CD4-positive, alpha-beta T cell (primary cell): ENCODE data around the gene ST6GALNAC4. TPM values are rescaled to one million over a fixed set of nuclear protein-coding genes. Genes with fewer than 3 reads are reported as not detected.

Experiments
- ATAC-seq: fragments of 200-7000 bp; cut with Tn5 transposase; one replicate; pipeline ENCODE4 v1.10.0; 2022; ENCODE audit warnings: mild to moderate bottlenecking; ENCODE audit not compliant: poor library complexity
- CTCF ChIA-PET: fragments of 350-600 bp; sonication (Branson Sonifier 250); formaldehyde crosslinking; loops from one replicate; lab custom pipeline; 2021; ENCODE audit warnings: antibody characterized with exemption, inconsistent platforms; lab: Charles Lee
- POLR2A ChIA-PET: fragments of 350-600 bp; sonication (Branson Sonifier 250); formaldehyde crosslinking; loops from one replicate; lab custom pipeline; 2021; ENCODE audit warnings: antibody characterized with exemption, inconsistent platforms; lab: Charles Lee
- DNase-seq, 14 experiments: peaks; one replicate each; pipeline ENCODE4 v3.0.0-alpha.2; 2013 to 2020; ENCODE audit warnings: mixed read lengths in 2 of 14
- H3K27ac ChIP-seq, 2 donors: one replicate each; pipeline versions ENCODE4 v1.5.1 to v1.7.0; 2013; ENCODE audit warnings: low read length in 2 of 2, low read depth in 1 of 2, mild to moderate bottlenecking in 1 of 2
- H3K27me3 ChIP-seq, 2 experiments: 1 replicate in 1 of 2; 2 replicates in 1 of 2; pipeline versions ENCODE4 v1.6.1 to v1.7.0; 2013; ENCODE audit warnings: low read length in 2 of 2, control low read depth in 1 of 2, mild to moderate bottlenecking in 1 of 2, moderate library complexity in 1 of 2; ENCODE audit not compliant: insufficient read depth in 2 of 2, control insufficient read depth in 1 of 2
- H3K36me3 ChIP-seq: one replicate; pipeline ENCODE4 v1.6.1; 2013; ENCODE audit warnings: low read length, control low read depth; ENCODE audit not compliant: insufficient read depth
- H3K4me1 ChIP-seq: one replicate; pipeline ENCODE4 v1.6.1; 2013; ENCODE audit warnings: low read length, control low read depth; ENCODE audit not compliant: insufficient read depth
- H3K4me3 ChIP-seq: one replicate; pipeline ENCODE4 v1.5.1; 2013; ENCODE audit warnings: mild to moderate bottlenecking, low read length, moderate library complexity
- H3K9me3 ChIP-seq, 2 experiments: 1 replicate in 1 of 2; 2 replicates in 1 of 2; pipeline versions ENCODE4 v1.6.1 to v1.7.0; 2013; ENCODE audit warnings: low read length in 2 of 2, mild to moderate bottlenecking in 2 of 2, control low read depth in 1 of 2, moderate library complexity in 1 of 2; ENCODE audit not compliant: control insufficient read depth in 1 of 2, insufficient read depth in 1 of 2
- H3K27ac Mint-ChIP-seq: one replicate; pipeline ENCODE4 v1.8.0; 2020; ENCODE audit warnings: mixed read lengths
- H3K27me3 Mint-ChIP-seq: one replicate; pipeline ENCODE4 v1.8.0; 2021; ENCODE audit warnings: mixed read lengths
- H3K36me3 Mint-ChIP-seq: one replicate; pipeline ENCODE4 v1.8.0; 2021; ENCODE audit warnings: low read depth, mixed read lengths
- H3K4me1 Mint-ChIP-seq: one replicate; pipeline ENCODE4 v1.8.0; 2021; ENCODE audit warnings: low read depth, mixed read lengths
- H3K4me3 Mint-ChIP-seq: one replicate; pipeline ENCODE4 v1.8.0; 2020; ENCODE audit warnings: mild to moderate bottlenecking, mixed read lengths
- H3K9me3 Mint-ChIP-seq: one replicate; pipeline ENCODE4 v1.8.0; 2020; ENCODE audit warnings: mixed read lengths
- intact Hi-C, 2 experiments: fragments of 100-400 bp; cut with DNase I in 1 of 2; cut with micrococcal nuclease in 1 of 2; formaldehyde crosslinking; loops; one replicate each; pipeline versions ENCODE4 v1.15.1 to v1.9.0; 2023 to 2025; cut with DNase I, micrococcal nuclease
- total RNA-seq, 174 experiments: library from RNA in 2 of 174; stranded (reverse) in 2 of 174; gene quantifications; one replicate each; pipeline ENCODE4 v1.2.3 and lab custom pipeline; 2021 to 2026
- TF ChIP-seq, protein P1 (sequence below): fragments of 200-600 bp; IDR thresholded peaks from one replicate; pipeline ENCODE4 v1.8.0; 2022; ENCODE audit warnings: antibody characterized with exemption, mild to moderate bottlenecking

ST6GALNAC4 gene
- total RNA-seq, 2 experiments from 2014 or later = 28.7 to 30.2 TPM

DNA sequence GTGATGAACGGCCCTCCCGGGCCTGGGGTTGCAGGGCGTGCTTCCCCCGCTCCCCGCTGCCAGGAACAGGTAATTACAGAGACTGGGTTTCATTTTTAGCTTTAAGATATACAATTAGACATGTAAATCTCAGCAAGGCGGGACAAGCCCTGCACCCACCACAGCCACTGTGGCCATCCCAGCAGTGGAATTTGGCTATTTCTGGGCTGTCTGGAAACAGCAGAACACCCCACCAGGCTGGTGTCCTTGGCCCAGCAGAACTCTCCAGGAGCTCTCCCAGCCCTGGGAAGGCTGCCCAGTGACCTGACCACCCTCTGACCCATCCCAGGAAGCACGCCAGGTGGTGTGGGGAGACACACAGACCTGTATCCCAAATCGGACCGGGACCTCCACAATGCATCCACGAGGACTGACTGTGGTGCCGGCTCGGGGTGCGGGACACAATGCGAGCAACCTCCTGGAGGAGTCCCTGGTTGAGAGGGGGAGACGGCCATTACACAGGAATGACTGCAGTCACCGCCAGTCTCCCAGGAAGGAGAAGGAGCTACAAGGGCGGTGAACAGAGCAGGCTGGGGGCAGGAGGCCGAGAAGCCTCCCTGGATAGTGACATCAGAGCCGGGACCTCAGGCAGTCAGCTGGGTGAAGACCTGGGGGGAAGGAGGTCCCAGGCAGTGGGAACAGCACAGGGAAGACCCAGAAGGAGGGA is 46.7 kb upstream of the ST6GALNAC4 start:
- TF ChIP-seq, protein P1, sequence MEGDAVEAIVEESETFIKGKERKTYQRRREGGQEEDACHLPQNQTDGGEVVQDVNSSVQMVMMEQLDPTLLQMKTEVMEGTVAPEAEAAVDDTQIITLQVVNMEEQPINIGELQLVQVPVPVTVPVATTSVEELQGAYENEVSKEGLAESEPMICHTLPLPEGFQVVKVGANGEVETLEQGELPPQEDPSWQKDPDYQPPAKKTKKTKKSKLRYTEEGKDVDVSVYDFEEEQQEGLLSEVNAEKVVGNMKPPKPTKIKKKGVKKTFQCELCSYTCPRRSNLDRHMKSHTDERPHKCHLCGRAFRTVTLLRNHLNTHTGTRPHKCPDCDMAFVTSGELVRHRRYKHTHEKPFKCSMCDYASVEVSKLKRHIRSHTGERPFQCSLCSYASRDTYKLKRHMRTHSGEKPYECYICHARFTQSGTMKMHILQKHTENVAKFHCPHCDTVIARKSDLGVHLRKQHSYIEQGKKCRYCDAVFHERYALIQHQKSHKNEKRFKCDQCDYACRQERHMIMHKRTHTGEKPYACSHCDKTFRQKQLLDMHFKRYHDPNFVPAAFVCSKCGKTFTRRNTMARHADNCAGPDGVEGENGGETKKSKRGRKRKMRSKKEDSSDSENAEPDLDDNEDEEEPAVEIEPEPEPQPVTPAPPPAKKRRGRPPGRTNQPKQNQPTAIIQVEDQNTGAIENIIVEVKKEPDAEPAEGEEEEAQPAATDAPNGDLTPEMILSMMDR = no peak
- Histone ChIP-seq H3K27me3 (no peaks in the 10 kb centered on the region), H3K4me1 (peaks cover 93% of the 10 kb centered on the region), H3K36me3 (peaks cover 44% of the 10 kb centered on the region), H3K27ac (peak overlapping the region; percentile 54 to 65), H3K9me3 (no peaks in the 10 kb centered on the region), H3K4me3 (peak overlapping the region; percentile 4)
- H3K9me3 Mint-ChIP-seq = no peaks in the 10 kb centered on the region
- H3K27ac Mint-ChIP-seq = peak overlapping the region; percentile 97
- ChIA-PET CTCF (interaction anchor here (1.2 to 1.7 kb wide), 2 partner anchors 14 to 19 kb away, joined by 3 to 6 read pairs; no protein-coding TSS in a partner anchor), POLR2A (interaction anchor here (1.2 to 34.9 kb wide), 4 partner anchors 9 to 63 kb away, joined by 5 to 1020 read pairs (median 140); partner anchors contain the start of gene EEIG1)
- H3K4me3 Mint-ChIP-seq = peak overlapping the region; percentile 82
- H3K27me3 Mint-ChIP-seq = no peaks in the 10 kb centered on the region
- peak in 1 of 14 experiments; percentile 38 for DNase-seq
- peaks cover 90% of the 10 kb centered on the region for H3K36me3 Mint-ChIP-seq
- intact Hi-C loops = no loop called here
- peak; percentile 22 for ATAC-seq
- peaks cover 99% of the 10 kb centered on the region for H3K4me1 Mint-ChIP-seq

DNA sequence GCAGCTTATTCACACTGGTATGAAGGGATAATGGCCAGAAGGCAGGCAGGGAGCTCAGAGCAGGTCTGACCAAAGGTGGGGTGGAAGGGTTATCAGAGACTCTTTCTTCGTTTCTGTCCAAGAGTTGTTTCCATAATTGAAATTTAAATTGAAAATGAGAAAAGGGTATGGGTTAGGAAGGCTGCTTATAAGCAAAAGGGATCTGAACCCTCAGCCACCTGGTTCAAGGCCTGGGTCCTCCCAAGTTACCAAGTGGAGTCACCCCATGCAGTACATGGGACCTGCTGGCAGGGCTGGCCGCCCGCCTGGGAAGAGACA is 46.2 kb upstream of the ST6GALNAC4 start:
- ChIA-PET CTCF (interaction anchor here (1.2 to 1.7 kb wide), 2 partner anchors 14 to 19 kb away, joined by 3 to 6 read pairs; no protein-coding TSS in a partner anchor), POLR2A (interaction anchor here (1.2 to 34.9 kb wide), 4 partner anchors 9 to 64 kb away, joined by 5 to 1020 read pairs (median 140); partner anchors contain the start of gene EEIG1)
- Histone ChIP-seq H3K27me3 (no peaks in the 10 kb centered on the region), H3K27ac (peak overlapping the region; percentile 54), H3K36me3 (peaks cover 44% of the 10 kb centered on the region), H3K9me3 (no peaks in the 10 kb centered on the region), H3K4me1 (peaks cover 89% of the 10 kb centered on the region), H3K4me3 (peak overlapping the region; percentile 4)
- intact Hi-C loops = no loop called here
- H3K4me1 Mint-ChIP-seq = peaks cover 99% of the 10 kb centered on the region
- no peak for ATAC-seq
- no peaks in the 10 kb centered on the region for H3K9me3 Mint-ChIP-seq
- DNase-seq = no peak
- TF ChIP-seq, protein P1 = no peak
- peak overlapping the region; percentile 82 for H3K4me3 Mint-ChIP-seq
- peaks cover 87% of the 10 kb centered on the region for H3K36me3 Mint-ChIP-seq
- no peaks in the 10 kb centered on the region for H3K27me3 Mint-ChIP-seq
- peak overlapping the region; percentile 97 for H3K27ac Mint-ChIP-seq

DNA sequence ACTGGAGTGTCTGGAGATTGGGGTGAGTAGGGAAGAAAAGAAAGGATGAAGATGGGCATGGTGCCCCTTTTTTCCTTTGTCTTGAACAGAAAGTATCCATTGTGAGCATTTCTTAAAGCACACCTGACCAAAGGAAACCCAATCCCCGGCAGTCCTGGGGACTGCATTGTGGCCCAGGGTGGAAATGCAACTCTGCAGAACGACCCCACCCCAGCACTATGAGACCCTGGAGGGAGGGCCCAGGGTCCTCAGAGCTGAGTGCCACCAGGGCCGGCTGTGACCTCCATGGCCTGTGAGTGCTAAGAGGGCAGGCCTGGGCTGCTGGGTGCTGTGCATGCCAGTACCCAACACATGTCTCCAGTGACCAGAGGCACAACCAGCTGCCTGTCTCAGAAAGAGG is 45.4 kb upstream of the ST6GALNAC4 start:
- H3K27ac Mint-ChIP-seq = peak overlapping the region; percentile 97
- peak overlapping the region; percentile 82 for H3K4me3 Mint-ChIP-seq
- no peak overlapping the region for H3K4me3 ChIP-seq
- TF ChIP-seq, protein P1 = no peak
- no peak for ATAC-seq
- ChIA-PET POLR2A (interaction anchor here (2.0 to 34.9 kb wide), 3 partner anchors 8 to 64 kb away, joined by 9 to 1020 read pairs (median 272); partner anchors contain the start of gene EEIG1), CTCF (interaction anchor here (1.2 to 1.7 kb wide), 2 partner anchors 13 to 18 kb away, joined by 3 to 6 read pairs; no protein-coding TSS in a partner anchor)
- no peaks in the 10 kb centered on the region for H3K27me3 Mint-ChIP-seq
- peaks cover 99% of the 10 kb centered on the region for H3K4me1 Mint-ChIP-seq
- H3K36me3 Mint-ChIP-seq = peaks cover 83% of the 10 kb centered on the region
- DNase-seq = no peak
- no peaks in the 10 kb centered on the region for H3K27me3 ChIP-seq
- H3K4me1 ChIP-seq = peaks cover 87% of the 10 kb centered on the region
- intact Hi-C loops = no loop called here
- H3K9me3 Mint-ChIP-seq = no peaks in the 10 kb centered on the region
- peaks cover 44% of the 10 kb centered on the region for H3K36me3 ChIP-seq
- peak overlapping the region; percentile 54 for H3K27ac ChIP-seq
- H3K9me3 ChIP-seq = no peaks in the 10 kb centered on the region
